Endothelial cell of umbilical vein (primary cell): ENCODE results near the gene GDNF. TPM values are rescaled to one million over a fixed set of nuclear protein-coding genes. Genes with fewer than 3 reads are reported as not detected.

Experiments
- BruUV-seq: library from RNA; stranded (reverse); fragments of 400-500 nt; replicated peaks from 2 replicates; lab custom pipeline; 2021; lab: Mats Ljungman, UMichigan
- CTCF ChIA-PET: fragments of 300-600, 350-600 bp; sonication (Branson Sonifier 250); formaldehyde crosslinking; loops from one replicate; lab custom pipeline; 2021; ENCODE audit warnings: antibody characterized with exemption, inconsistent platforms; lab: Charles Lee
- POLR2A ChIA-PET: fragments of 300-600, 350-600 bp; sonication (Branson Sonifier 250); formaldehyde crosslinking; loops from one replicate; lab custom pipeline; 2021; ENCODE audit warnings: antibody characterized with exemption, inconsistent platforms; lab: Charles Lee
- DNase-seq: peaks from one replicate; pipeline ENCODE4 v3.0.0-alpha.2; 2011; ENCODE audit warnings: low read depth, low spot score
- FAIRE-seq: peaks from 2 replicates; lab custom pipeline; 2011; peaks lifted over from hg19 to GRCh38; lab: Jason Lieb, UNC
- H2AFZ ChIP-seq: 2 replicates; pipeline ENCODE4 v1.6.0; 2012; ENCODE audit warnings: low read depth, low read length, control low read depth, inconsistent platforms
- H3K27ac ChIP-seq: 2 replicates; pipeline ENCODE4 v1.5.1; 2011; ENCODE audit warnings: low read depth, mild to moderate bottlenecking, control low read depth, low read length, moderate library complexity; ENCODE audit not compliant: insufficient read depth
- H3K27me3 ChIP-seq, 2 experiments: 2 replicates each; pipeline versions ENCODE4 v1.6.0 to v1.6.1; 2011; ENCODE audit warnings: low read length in 2 of 2, mixed read lengths in 1 of 2; ENCODE audit not compliant: control insufficient read depth in 2 of 2, insufficient read depth in 2 of 2
- H3K36me3 ChIP-seq, 2 experiments: 2 replicates in 1 of 2; 3 replicates in 1 of 2; pipeline ENCODE4 v1.5.1; 2011; ENCODE audit warnings: low read length in 2 of 2, mild to moderate bottlenecking in 1 of 2, moderate library complexity in 1 of 2; ENCODE audit not compliant: control insufficient read depth in 2 of 2, insufficient read depth in 2 of 2; ENCODE audit errors: extremely low read depth in 1 of 2
- H3K4me1 ChIP-seq: 3 replicates; pipeline ENCODE4 v1.5.1; 2011; ENCODE audit warnings: mild to moderate bottlenecking, low read length; ENCODE audit not compliant: control insufficient read depth, insufficient read depth; ENCODE audit errors: extremely low read depth
- H3K4me2 ChIP-seq: 2 replicates; pipeline ENCODE4 v1.6.1; 2011; ENCODE audit warnings: low read length, control low read depth, mixed read lengths; ENCODE audit not compliant: insufficient read depth
- H3K4me3 ChIP-seq, 3 experiments: fragments of 200-600 bp in 1 of 3; sonication (generic), shearing (Covaris generic) in 1 of 3; replicated peaks in 1 of 3; 2 replicates each; pipeline ENCODE4 v1.5.1; 2011 to 2016; ENCODE audit warnings: control low read depth in 3 of 3, low read length in 3 of 3, mild to moderate bottlenecking in 2 of 3, inconsistent platforms in 1 of 3, low read depth in 1 of 3, moderate library complexity in 1 of 3; ENCODE audit not compliant: insufficient read depth in 1 of 3
- H3K79me2 ChIP-seq: 2 replicates; pipeline ENCODE4 v1.6.0; 2012; ENCODE audit warnings: low read length, inconsistent platforms; ENCODE audit not compliant: control insufficient read depth, insufficient read depth
- H3K9ac ChIP-seq: replicated peaks from 2 replicates; pipeline ENCODE3; 2011; ENCODE audit warnings: low read length, control low read depth; ENCODE audit not compliant: insufficient read depth; ENCODE audit errors: extremely low read depth
- H3K9me1 ChIP-seq: replicated peaks from 3 replicates; pipeline ENCODE4 v1.6.0; 2011; ENCODE audit warnings: mild to moderate bottlenecking, low read length; ENCODE audit not compliant: control insufficient read depth, insufficient read depth; ENCODE audit errors: extremely low read depth
- H3K9me3 ChIP-seq: replicated peaks from 2 replicates; pipeline ENCODE4 v1.5.1; 2012; ENCODE audit warnings: low read length, inconsistent platforms; ENCODE audit not compliant: control insufficient read depth, insufficient read depth
- H4K20me1 ChIP-seq: replicated peaks from 2 replicates; pipeline ENCODE3; 2011; ENCODE audit warnings: mild to moderate bottlenecking, low read length; ENCODE audit not compliant: control insufficient read depth, insufficient read depth; ENCODE audit errors: extremely low read depth
- EZH2 ChIP-seq: IDR thresholded peaks from 2 replicates; pipeline ENCODE4 v1.6.1; 2012; ENCODE audit warnings: borderline replicate concordance, low read depth, mild to moderate bottlenecking, moderate library complexity, low read length, inconsistent platforms; ENCODE audit not compliant: severe bottlenecking
- FOS ChIP-seq: IDR thresholded peaks from 2 replicates; pipeline ENCODE4 v1.6.1; 2011; ENCODE audit warnings: mild to moderate bottlenecking, low read length, moderate library complexity, borderline replicate concordance; ENCODE audit not compliant: insufficient read depth
- GATA2 ChIP-seq: IDR thresholded peaks from 2 replicates; pipeline ENCODE4 v1.7.0; 2011; ENCODE audit warnings: low read depth, mild to moderate bottlenecking, moderate library complexity, mixed read lengths, low read length; ENCODE audit not compliant: insufficient read length, insufficient read depth
- JUN ChIP-seq: IDR thresholded peaks from 2 replicates; pipeline ENCODE4 v1.6.1; 2011; ENCODE audit warnings: borderline replicate concordance, low read depth; ENCODE audit not compliant: insufficient read length, insufficient read depth
- MYC ChIP-seq: IDR thresholded peaks from one replicate; pipeline ENCODE4 v1.6.1; 2011; ENCODE audit warnings: mild to moderate bottlenecking, low read depth, low read length
- POLR2A ChIP-seq: IDR thresholded peaks from 2 replicates; pipeline ENCODE4 v1.6.1; 2012; ENCODE audit warnings: low read depth, mild to moderate bottlenecking, control low read depth, low read length
- POLR2AphosphoS5 ChIP-seq: IDR thresholded peaks from 2 replicates; pipeline ENCODE4 v1.6.1; 2012; ENCODE audit warnings: low read depth, mild to moderate bottlenecking, control low read depth, low read length, moderate library complexity; ENCODE audit not compliant: insufficient read depth
- dilution Hi-C: fragments of 300-500 bp; cut with MboI; formaldehyde crosslinking; loops from one replicate; pipeline ENCODE4 v1.15.0; 2019; ENCODE audit warnings: low sequenced_read_pairs; ENCODE audit not compliant: extremely low pct_ligation_motif_present
- intact Hi-C: fragments of 100-400 bp; cut with micrococcal nuclease; formaldehyde crosslinking; loops from one replicate; pipeline ENCODE4 v1.10.0; 2022
- polyA plus RNA-seq, 4 experiments: library from polyadenylated mRNA; depleted of rRNA in 3 of 4; stranded (reverse) in 3 of 4; unstranded in 1 of 4; fragments of >200 nt; gene quantifications; 2 replicates each; pipeline versions ENCODE4 v1.2.1 to v1.2.3, GENCODE V29; 2011 to 2012; ENCODE audit warnings: missing spikeins in 1 of 4
- total RNA-seq: library from RNA; stranded (reverse); gene quantifications from 2 replicates; pipeline ENCODE4 v1.2.3, GENCODE V29; 2021
- TF ChIP-seq, protein P1 (sequence below): IDR thresholded peaks from 2 replicates; pipeline ENCODE4 v1.6.1; 2011; ENCODE audit not compliant: insufficient read depth, insufficient read length
- TF ChIP-seq, protein P2 (sequence below), 2 donors: IDR thresholded peaks; 1 replicate in 1 of 2; 2 replicates in 1 of 2; pipeline ENCODE4 v1.5.1; 2011; ENCODE audit warnings: low read length in 2 of 2, mild to moderate bottlenecking in 2 of 2, moderate library complexity in 2 of 2, control low read depth in 1 of 2, inconsistent platforms in 1 of 2, low read depth in 1 of 2; ENCODE audit not compliant: insufficient read depth in 1 of 2; ENCODE audit errors: extremely low read depth in 1 of 2

GDNF gene
- total and polyA plus RNA-seq, 2 donors (not counting 3 experiments of a cell fraction or from before 2014, with no cell fraction given), result not detected

DNA sequence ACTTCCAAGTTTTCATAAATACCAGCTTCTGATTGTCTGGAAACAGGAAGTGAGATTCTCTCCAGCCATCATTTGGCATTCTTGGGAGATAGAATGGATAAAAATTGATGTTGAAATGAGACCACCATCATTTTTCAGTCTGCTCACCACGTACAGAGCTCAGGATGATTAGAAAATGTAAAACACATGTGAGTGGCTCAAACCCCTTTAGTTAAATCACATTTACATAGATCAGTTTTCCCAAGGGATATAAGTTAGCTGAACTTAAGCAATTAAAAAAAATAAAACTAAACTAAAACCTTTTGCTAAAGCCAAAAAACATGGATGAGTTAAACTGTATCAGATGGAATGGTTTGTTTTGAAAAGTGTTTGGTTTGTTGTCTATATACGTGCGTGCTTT, 37.1 kb upstream of the GDNF start:
- DNase-seq (no peak), FAIRE-seq (no peak)
- Histone ChIP-seq H3K27ac (no peak overlapping the region), H3K9me1 (no peaks in the 10 kb centered on the region), H3K4me3 (no peak overlapping the region), H3K79me2 (no peaks in the 10 kb centered on the region), H3K4me2 (no peak overlapping the region), H3K27me3 (peaks cover 0 to 1% of the 10 kb centered on the region in 2 experiments), H3K4me1 (no peaks in the 10 kb centered on the region), H3K9ac (no peak overlapping the region), H2AFZ (no peak overlapping the region), H4K20me1 (no peaks in the 10 kb centered on the region), H3K9me3 (no peaks in the 10 kb centered on the region), H3K36me3 (no peaks in the 10 kb centered on the region)
- BruUV-seq, result no TSS peak
- intact Hi-C loops (no loop called here), dilution Hi-C loops (no loop called here)
- ChIA-PET CTCF (no interaction called here), POLR2A (no interaction called here)
- TF ChIP-seq POLR2AphosphoS5, result no peak

DNA sequence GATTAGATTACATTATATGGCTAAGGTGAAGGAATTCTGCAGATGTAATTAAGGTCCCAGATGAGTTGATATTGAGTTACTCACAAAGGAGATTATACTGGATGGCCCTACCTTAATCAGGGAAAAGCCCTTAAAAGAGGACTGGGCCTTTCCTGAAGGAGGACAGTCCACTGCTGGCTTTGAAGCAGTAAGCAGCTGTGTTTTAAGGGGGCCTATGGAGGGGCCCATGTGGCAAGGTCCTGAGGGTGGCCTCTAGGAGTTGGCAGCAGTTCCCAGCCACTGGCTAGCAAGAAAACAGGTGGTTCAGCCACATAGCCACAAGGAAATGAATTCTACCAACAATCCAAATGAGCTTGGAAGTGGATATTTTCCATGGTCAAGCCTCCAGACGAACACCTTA, 36.4 kb upstream of the GDNF start:
- no peak for TF ChIP-seq POLR2A
- no peak for TF ChIP-seq MYC
- TF ChIP-seq JUN, result no peak
- no peak for TF ChIP-seq FOS
- TF ChIP-seq EZH2, result no peak
- TF ChIP-seq, protein P1, sequence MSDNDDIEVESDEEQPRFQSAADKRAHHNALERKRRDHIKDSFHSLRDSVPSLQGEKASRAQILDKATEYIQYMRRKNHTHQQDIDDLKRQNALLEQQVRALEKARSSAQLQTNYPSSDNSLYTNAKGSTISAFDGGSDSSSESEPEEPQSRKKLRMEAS, result no peak
- TF ChIP-seq GATA2, result no peak
- TF ChIP-seq, protein P2, sequence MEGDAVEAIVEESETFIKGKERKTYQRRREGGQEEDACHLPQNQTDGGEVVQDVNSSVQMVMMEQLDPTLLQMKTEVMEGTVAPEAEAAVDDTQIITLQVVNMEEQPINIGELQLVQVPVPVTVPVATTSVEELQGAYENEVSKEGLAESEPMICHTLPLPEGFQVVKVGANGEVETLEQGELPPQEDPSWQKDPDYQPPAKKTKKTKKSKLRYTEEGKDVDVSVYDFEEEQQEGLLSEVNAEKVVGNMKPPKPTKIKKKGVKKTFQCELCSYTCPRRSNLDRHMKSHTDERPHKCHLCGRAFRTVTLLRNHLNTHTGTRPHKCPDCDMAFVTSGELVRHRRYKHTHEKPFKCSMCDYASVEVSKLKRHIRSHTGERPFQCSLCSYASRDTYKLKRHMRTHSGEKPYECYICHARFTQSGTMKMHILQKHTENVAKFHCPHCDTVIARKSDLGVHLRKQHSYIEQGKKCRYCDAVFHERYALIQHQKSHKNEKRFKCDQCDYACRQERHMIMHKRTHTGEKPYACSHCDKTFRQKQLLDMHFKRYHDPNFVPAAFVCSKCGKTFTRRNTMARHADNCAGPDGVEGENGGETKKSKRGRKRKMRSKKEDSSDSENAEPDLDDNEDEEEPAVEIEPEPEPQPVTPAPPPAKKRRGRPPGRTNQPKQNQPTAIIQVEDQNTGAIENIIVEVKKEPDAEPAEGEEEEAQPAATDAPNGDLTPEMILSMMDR (IDR thresholded peaks at IDR 0.05; ENCODE audit: extremely low read depth in 1 of 2, insufficient read depth in 1 of 2, low read depth in 1 of 2, low read length in 2 of 2), result no peak
- no peak for TF ChIP-seq POLR2AphosphoS5
- no peak overlapping the region for H2AFZ ChIP-seq
- dilution Hi-C loops, result no loop called here
- H3K9ac ChIP-seq, result no peak overlapping the region
- no peaks in the 10 kb centered on the region for H3K36me3 ChIP-seq
- no peaks in the 10 kb centered on the region for H3K4me1 ChIP-seq
- H3K9me1 ChIP-seq, result no peaks in the 10 kb centered on the region
- H4K20me1 ChIP-seq, result no peaks in the 10 kb centered on the region
- H3K9me3 ChIP-seq, result no peaks in the 10 kb centered on the region
- H3K27me3 ChIP-seq, result no peaks in the 10 kb centered on the region
- no peak for FAIRE-seq
- CTCF ChIA-PET, result no interaction called here
- H3K27ac ChIP-seq, result no peak overlapping the region
- H3K4me3 ChIP-seq, result no peak overlapping the region
- POLR2A ChIA-PET, result no interaction called here
- intact Hi-C loops, result no loop called here
- H3K4me2 ChIP-seq, result no peak overlapping the region
- DNase-seq, result no peak
- no peaks in the 10 kb centered on the region for H3K79me2 ChIP-seq
- no TSS peak for BruUV-seq
